Activated T-cell treated with anti-CD3 and anti-CD28 coated beads for 48 hours (primary cell): ENCODE data around the gene NPR3.

Experiments used
- DNase-seq: peaks from one replicate; pipeline ENCODE4 v3.0.0-alpha.2; 2020; ENCODE audit warnings: low read depth

The NPR3 gene

DNA sequence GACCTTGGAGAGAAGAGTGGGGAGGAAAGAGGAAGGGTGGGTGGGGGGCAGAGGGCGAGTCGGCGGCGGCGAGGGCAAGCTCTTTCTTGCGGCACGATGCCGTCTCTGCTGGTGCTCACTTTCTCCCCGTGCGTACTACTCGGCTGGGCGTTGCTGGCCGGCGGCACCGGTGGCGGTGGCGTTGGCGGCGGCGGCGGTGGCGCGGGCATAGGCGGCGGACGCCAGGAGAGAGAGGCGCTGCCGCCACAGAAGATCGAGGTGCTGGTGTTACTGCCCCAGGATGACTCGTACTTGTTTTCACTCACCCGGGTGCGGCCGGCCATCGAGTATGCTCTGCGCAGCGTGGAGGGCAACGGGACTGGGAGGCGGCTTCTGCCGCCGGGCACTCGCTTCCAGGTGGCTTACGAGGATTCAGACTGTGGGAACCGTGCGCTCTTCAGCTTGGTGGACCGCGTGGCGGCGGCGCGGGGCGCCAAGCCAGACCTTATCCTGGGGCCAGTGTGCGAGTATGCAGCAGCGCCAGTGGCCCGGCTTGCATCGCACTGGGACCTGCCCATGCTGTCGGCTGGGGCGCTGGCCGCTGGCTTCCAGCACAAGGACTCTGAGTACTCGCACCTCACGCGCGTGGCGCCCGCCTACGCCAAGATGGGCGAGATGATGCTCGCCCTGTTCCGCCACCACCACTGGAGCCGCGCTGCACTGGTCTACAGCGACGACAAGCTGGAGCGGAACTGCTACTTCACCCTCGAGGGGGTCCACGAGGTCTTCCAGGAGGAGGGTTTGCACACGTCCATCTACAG lies 760 bp downstream of the NPR3 start:
- DNase-seq: no peak

DNA sequence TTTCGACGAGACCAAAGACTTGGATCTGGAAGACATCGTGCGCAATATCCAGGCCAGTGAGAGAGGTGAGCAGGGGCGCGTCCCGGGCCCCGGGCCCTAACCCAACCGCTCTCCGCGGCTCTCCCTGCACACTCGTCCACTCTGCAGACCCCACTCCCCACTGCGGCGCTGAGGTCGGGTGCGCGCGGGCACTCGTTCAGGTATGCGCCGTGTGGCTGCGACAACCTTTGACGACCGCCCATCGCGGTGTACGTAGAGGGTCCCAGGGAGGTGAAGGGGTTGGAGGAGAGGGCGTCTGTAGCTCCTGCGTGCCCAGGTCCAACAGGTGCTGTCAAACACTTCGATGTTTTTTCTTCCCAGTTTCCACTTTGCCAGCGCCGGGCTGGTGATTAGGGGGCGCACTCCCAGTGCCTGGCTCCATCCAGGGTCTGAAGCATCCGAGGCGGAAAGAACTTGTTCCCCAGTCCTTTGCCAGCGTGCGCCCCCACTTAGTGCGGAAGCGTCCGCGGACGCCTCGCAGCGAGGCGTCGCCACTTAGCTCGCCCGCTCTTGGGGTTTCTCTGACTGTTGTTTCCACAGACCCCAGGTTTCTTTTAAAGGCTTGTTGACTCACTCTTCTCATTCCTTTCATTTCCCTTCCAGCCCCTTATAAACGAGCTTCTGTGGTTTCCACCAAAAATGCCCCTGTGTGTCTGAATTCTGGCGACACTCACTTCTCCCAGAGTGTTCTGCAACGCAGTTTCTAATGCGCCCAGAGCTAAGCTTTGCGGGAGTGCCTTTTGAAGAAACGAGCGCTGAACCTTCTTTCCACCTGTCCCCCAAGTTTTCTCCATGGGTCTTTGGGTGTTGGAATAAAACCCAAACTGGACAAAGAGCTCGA lies 1.6 kb downstream of the NPR3 start:
- DNase-seq: no peak

DNA sequence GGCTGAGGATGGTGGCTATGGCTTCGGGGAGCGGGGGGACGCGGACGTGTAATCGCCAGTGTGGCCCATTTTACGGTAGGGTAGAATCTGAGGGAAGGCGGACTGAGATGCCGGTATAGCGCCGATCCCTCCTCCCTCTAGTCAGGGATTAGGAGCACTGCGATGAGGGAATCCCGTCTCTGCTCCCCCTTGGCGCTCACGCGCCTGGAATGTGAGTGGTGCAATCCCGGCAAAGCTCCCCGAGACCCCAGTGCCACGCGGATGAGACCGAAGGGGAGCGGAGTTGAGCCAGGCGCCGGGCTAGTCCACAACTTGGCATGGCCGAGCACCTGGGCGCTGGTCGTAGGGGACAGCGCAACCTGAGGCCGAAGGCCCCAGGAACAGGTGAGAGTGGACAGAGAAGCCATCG lies 2.2 kb downstream of the NPR3 start:
- DNase-seq: no peak

DNA sequence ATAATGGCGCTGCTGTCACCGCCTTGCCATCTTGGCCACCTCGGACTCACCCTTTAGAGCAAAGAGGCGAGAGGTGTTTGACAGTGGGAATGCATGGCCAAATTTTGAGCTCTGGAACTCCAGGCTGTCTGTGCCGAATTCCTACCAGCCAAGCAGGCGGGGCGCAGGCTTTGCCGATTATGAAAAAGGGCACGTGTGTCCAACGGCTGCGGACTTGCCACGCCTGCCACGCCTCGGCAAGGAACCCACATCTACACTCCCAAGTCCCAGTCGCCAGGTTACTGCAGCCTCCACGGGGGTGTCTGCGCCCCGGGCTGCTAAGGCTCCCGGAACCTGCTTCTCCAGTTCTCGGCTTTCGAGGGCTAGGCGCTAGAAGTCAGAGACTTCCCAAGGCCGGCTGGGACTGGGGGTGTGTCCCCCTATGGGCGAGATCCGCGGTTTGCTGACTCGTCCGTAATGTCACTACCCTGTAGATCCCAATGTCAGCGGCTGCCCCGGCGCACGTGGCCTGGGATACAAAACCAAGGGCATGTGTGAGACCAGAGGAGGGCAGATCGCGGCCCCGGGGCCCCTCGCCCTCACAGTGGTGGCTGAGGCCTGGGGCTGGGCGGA lies 2.8 kb downstream of the NPR3 start:
- no peak for DNase-seq

DNA sequence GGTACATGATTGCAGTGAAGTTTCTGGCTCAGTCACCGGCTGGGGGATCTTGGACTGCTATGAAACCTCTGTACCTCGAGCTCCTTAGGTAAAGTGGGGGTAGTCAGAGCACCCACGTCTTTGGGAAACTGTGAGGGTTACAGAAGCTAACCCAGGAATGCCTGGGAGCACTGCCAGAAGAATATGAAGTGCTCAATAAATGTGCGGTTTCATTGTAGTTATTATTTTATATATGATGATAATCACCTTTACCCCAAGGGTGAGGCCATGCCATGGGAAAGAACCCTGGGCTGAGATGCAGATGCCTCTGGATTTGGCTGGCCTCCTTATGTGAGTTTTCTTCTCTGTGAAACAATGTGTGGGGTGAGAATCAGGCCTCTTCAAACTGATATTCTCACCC lies 3.7 kb downstream of the NPR3 start:
- DNase-seq: no peak

DNA sequence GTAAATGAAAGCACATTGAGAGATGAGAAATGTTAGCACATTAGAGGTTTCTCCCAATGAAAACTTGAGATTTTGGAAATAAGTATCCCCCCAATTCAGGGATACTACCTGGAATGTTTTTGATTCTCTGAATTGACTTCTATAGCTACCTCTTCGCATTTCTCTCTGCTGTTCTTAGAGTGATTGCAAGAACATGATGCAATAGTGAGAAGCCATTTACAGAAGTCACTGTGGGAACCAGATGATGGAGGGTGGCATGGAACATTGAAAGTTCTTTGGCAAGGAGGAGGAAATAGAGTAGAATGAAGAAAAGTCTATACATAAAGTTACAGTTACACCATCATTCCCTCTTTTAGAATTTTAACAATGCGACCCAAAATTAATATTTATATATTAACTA lies 9.2 kb downstream of the NPR3 start:
- no peak for DNase-seq

DNA sequence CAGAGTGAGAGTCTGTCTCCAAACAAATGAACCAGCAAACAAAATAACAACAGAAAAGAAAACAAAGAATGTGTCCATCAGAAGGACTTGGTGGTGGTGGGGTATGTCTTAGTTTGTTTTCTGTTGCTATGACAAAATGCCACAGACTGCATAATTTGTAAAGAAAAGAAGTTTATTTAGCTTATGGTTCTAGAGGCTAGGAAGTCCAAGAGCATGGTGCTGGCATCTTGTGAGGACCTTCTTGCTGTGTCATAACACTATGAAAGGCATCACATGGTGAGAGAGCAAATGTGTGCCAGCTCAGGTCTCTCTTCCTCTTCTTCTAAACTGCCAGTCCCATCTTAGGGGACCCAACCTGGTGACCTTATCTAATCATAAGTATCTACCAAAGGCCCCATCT lies 10.5 kb downstream of the NPR3 start:
- DNase-seq: no peak

DNA sequence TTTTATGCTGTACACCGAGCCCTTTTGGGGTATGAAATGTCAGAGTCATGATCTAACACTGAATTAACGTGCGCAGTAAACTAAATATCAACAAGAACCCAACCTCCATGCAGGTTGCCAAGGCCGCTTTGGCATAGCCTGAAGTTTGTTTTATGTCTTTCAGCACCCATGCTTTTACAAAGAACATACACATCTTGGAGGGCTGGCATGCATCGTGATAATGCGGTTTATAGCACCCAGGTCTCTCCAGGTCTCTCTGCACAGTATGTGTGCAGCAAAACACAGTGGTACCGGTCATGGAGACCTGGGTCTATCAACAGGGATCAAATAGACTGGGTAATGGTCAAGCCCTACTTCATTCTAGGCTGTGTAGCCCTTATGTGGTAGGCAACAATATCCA lies 11.8 kb downstream of the NPR3 start:
- no peak for DNase-seq

DNA sequence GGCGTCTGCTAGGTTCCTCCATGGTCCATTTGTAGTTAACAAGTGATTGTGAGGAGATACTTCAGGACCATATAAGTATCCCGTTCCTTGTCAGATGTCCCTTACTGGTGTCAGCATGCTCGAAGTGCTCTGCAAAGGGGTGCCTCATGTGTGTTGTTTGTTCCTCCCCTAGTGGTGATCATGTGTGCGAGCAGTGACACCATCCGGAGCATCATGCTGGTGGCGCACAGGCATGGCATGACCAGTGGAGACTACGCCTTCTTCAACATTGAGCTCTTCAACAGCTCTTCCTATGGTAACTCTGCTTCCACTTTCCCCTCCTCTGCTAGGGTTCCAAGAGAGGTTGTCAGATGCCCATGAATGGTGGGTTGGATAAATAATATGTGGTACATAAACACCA lies 13.4 kb downstream of the NPR3 start:
- no peak for DNase-seq

DNA sequence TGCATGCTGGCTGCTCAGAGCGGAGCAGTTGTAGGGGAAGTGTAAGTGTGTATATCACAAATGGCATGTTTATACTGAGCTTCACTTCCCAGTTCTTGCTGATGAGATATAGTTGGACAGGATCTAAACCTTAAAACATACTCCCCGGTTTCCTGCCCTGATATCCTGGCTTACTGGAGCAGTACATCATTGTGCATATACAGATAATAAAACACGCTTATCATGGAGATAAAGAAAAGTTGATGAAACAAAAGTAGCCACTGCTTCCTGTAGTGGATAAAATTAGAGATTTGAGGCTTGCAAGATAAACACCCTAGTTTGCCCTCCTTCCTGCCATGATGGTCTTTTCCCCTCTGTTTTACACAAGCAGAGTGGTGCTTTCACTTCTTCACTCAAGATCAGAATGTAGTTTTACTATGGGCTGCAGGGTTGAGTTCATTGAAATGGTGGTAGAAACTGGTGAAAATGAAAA lies 15.0 kb downstream of the NPR3 start:
- DNase-seq: no peak

DNA sequence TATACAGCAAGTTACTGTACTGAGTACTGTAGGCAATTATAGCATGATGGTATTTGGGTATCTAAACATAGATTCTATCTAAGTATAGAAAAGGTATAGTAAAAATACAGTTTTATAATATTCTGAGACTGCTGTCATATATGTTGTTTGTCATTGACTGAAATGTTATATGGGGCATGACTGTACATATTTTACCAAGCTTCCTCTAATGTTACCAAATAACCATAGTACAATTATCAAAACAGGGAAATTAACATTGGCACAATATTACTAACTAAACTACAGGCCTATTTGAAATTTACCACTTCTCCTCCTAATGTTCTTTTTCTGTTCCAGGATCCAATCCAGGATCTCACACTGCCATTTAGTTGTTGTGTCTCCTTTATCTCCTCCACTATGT lies 18.5 kb downstream of the NPR3 start:
- no peak for DNase-seq

DNA sequence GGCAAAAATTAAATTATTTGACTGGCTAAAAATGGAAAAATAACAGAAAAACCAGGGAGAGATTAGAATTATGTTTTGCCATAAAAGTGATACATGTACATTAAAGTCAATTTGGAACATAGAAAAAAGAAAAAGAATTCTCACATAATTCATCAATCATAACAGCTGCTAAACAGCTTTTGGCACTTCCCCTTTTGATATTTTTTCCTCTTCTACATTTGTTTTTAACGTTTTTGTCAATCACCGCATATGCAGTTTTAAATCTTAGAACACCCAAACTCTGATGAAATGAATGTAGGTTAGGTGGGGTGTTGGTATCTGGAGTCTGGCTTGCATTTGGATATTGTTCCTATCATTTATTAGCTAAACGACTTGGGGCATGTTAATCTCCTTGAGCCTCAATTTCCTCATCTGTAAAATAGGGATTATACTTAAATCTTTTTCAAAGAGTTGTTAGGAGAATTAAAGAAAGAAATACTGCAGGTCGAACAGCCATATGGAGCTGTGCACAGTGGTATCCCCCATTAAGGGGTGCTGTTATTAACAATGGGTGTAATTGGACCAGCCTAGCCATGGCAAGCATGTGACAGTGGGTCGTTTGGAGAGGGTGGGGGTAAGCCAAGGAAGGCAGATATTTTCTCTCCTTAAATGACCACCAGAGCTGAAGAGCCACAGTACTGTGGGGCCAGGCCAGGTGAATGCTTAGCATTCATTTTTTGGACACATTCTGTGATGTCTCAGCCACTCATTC lies 22.6 kb downstream of the NPR3 start:
- no peak for DNase-seq

DNA sequence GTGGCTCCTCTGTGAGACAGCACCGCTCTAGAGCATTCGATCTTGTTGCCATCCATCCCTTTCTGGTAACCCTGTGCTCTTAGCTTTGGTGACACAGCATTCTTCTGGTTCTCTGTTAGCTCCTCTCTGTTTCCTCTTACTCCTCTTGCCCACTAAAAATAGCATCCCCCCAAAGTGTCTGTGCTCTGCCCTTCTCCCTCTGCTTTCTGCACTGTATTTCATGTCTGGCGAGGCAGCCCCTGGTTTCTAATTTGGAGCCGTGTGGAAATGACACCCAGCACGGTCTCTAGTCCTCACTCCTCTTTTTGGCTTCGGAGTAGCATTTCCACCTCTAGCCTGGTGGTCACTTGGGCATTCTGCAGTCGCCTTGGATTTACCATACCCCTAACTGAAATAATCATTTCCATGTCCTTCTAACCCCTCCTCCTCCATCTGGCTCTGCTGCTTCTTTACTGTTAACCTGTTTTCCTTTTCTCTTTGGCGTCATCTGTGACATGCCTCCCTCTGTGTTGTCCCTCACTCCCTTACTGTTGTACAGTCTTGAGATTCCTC lies 23.8 kb downstream of the NPR3 start:
- DNase-seq: no peak

DNA sequence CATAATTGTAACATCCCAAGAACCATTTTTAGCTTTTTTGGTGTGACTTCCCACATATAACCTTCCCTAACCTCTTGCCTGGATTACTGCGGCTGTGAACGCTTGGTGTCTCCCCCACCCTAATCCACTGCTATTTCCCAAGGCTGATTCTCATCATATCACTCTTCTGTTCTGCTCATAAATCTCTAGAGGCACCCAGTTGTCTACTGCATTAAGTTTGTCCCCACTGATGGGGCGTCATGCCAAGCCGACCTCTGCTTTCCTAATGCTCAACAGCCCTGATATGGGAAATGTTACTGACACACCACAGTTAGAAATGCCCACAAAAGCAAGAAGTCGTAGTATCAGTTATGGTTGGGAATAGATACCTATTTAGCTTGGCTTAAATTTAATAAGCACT lies 24.4 kb downstream of the NPR3 start:
- no peak for DNase-seq

DNA sequence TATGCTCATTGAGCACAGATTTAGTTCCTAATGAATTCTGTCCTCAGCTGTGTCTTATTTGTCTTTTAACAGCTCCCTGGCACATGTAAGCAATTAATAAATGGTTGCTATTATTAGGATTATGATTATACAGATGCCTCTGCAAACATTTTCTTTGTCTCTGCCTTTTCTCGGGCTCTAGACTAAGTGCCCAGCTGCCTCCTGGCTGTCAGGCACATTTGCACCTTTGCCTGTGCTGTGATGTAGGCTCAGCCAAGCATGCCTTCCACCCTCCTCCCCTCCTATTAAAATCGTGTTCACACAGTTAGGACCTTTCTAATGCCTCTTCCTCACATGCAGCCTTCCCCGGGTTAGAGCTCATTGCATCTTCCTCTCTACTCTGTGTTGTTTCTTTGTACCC lies 25.7 kb downstream of the NPR3 start:
- no peak for DNase-seq

DNA sequence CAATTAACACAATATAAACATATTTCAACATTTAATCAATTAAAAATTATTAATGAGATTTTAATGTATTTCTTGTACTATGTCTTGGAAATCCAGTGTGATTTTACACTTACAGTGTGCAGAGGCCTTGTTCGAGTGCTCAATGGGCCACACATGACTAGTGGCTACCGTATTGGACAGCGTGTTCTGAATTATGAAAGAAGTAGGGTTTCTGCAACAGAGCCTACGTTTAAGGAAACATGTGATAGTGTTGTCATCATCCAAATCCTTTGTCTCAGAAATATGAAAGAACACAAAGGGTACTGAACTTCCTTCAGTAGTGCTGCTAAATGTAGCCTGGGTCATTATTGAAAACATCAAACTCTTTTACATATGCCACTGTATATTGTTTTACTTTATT lies 29.5 kb downstream of the NPR3 start:
- DNase-seq: no peak

DNA sequence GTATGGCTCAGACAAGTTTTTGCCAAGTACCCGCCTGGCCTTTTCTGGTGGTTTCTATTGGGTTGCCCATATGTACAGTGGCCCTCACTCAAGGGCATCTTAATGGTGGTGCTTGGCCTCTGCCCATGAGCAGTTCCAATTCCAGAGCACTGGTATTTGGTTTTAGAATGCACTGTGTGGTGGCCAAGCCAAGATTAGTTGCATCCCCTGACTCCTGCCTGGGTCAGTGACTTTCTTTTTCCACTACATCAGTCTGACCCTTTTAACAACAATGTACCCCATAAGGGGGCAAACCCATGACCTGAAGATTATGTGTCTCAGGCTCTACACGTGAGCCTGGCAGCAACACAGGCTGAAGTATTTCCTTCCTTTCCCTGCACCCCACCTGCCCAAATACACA lies 34.2 kb downstream of the NPR3 start:
- no peak for DNase-seq

DNA sequence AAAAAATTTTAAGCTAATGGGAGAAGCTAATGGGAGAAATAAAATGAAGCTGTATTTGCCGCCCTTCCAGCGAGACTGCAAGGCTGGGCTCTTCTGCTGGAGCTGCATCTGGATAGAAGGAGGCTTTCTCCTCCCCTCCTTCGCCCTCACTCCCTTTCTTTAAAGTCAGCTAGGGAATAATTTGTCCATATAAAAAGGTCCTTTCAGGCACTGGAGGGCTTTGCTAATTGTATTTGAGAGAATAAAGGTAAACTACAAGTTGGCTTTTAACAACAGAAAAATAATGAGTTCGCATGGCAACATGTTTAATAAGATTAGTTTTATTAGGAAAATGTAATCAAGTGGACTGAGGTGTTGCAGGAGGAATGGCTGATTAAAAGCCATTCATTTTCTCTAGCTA lies 41.3 kb downstream of the NPR3 start:
- no peak for DNase-seq

DNA sequence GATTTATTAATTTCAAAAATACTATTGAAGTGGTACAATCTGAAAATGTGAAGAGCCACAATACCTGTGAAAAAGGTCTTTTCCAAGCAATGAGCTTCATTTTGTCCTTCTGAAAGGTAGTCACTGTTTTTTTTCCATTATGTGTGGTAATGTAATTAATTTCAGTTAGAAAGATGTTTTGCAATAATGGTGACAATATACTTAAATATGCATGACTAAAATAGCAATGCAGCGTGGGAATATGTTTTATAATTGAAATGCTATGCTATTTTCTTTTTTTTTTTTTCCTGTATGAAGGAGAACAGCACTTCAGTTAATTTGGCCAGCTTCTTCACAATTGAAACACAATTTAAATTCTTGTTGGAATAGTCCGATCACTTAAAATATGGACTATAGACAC lies 41.9 kb downstream of the NPR3 start:
- DNase-seq: no peak

DNA sequence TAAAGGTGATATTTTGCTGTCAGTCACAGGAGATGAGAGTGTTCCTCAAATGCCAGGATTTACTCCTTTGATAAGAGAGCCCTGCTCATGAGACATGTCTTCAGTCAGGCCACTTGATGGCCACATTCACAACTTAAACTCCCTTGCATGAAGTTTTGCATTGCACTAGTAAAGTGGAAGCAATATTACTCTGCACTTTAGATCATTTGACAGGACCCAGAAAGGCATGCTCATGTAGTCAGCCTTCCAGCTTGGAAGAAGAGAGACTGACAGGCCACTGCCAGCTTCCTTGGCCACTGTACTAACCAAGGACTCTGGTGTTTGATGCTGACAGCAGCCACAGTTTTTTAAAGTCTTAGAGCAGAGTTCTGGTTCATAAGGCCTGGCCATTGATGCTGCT lies 42.6 kb downstream of the NPR3 start:
- no peak for DNase-seq

DNA sequence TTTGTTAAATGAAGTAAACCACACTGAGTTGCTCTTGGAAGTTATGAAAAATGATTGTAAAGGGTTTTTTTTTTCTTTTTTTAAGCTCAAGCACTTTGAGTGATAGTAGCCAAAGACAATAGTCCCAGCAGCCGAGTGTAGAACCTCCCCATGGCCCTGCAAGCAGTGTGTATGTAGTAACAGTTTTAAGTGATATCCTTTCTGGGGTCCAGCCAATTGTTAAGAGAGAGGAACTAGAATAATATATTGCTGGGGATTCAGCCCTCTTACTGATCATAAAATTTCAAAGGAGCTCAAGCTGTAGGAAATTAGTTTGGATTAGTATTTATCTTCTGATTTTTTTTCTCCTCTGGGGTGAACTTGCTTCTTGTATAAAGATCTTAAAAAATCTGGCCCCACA lies 43.2 kb downstream of the NPR3 start:
- DNase-seq: no peak

DNA sequence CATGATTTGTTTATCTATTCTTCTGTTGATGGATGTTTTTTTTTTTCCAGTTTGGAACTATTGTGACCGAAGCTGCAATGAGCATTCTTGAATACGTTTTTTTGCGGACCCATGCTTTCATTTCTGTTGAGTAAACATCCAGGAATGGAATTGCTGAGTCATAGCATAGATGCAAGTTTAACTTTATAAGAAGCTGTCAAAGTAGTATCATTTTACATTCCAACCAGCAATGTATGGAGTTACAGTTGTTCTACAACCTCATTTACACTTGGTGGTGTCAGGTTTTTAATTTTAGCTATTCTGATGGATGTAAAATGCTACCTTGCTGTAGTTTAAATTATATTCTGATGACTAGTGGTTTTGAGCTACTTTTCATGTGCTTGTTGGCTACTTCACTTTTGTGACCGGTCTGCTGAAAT lies 49.0 kb downstream of the NPR3 start:
- no peak for DNase-seq
